Esophagus squamous epithelium (tissue), 5 donors: ENCODE results near the gene DENND4C. TPM values are rescaled to one million over a fixed set of nuclear protein-coding genes. Genes with fewer than 3 reads are reported as not detected.

ENCODE experiments used
- DNase-seq: peaks from one replicate; lab custom pipeline; 2025; lab: John Stamatoyannopoulos, UW
- H3K27ac ChIP-seq, 4 donors: fragments of 200-600 bp; sonication (generic); one replicate each; pipeline ENCODE4 v1.5.1; 2016 to 2019; ENCODE audit warnings: mild to moderate bottlenecking in 1 of 4
- H3K27me3 ChIP-seq, 4 donors: fragments of 200-600 bp; sonication (generic); 1 replicate in 3 of 4; 2 replicates in 1 of 4; pipeline versions ENCODE4 v1.5.1 to v1.6.0; 2017 to 2021; ENCODE audit warnings: antibody characterized with exemption in 1 of 4
- H3K36me3 ChIP-seq, 3 donors: fragments of 200-600 bp; sonication (generic); one replicate each; pipeline ENCODE4 v1.5.1; 2016 to 2019
- H3K4me1 ChIP-seq, 3 donors: fragments of 200-600 bp; sonication (generic); one replicate each; pipeline ENCODE4 v1.5.1; 2017 to 2019
- H3K4me3 ChIP-seq, 4 donors: fragments of 200-600 bp; sonication (generic); 1 replicate in 3 of 4; 2 replicates in 1 of 4; pipeline ENCODE4 v1.5.1; 2016 to 2019; ENCODE audit warnings: mild to moderate bottlenecking in 2 of 4, moderate library complexity in 1 of 4
- H3K9me3 ChIP-seq, 3 donors: fragments of 200-600 bp; sonication (generic); one replicate each; pipeline ENCODE4 v1.5.1; 2016 to 2019
- POLR2A ChIP-seq, 4 donors: fragments of 450-650 bp; IDR thresholded peaks; one replicate each; pipeline ENCODE4 v1.6.1; 2017; ENCODE audit warnings: antibody characterized with exemption in 4 of 4, mild to moderate bottlenecking in 4 of 4, moderate library complexity in 3 of 4
- WGBS, 2 donors: methylation state at CpG; one replicate each; pipeline ENCODE4 v1.1.5; 2018; 5-methylcytosine and 5-hydroxymethylcytosine counted together
- intact Hi-C: fragments of 100-400 bp; cut with DNase I; formaldehyde crosslinking; loops from one replicate; pipeline ENCODE4 v1.15.0; 2022
- total RNA-seq, 4 donors: library from RNA; depleted of rRNA; stranded (reverse); fragments of >200 nt; gene quantifications; one replicate each; pipeline ENCODE4 v1.1.0, GENCODE V29; 2016
- TF ChIP-seq, protein P1 (sequence below), 6 experiments: fragments of 450-650 bp in 4 of 6; fragments of 200-600 bp in 2 of 6; sonication (generic) in 2 of 6; IDR thresholded peaks; one replicate each; pipeline ENCODE4 v1.5.1; 2016 to 2019; ENCODE audit warnings: antibody characterized with exemption in 6 of 6, mild to moderate bottlenecking in 4 of 6, moderate library complexity in 4 of 6
- donor health status: DM: yes; HTN: yes; CAD: no.

The DENND4C gene
- total RNA-seq, 4 donors from 2014 or later = 32.7 to 65.8 (median 50.7) TPM

DNA sequence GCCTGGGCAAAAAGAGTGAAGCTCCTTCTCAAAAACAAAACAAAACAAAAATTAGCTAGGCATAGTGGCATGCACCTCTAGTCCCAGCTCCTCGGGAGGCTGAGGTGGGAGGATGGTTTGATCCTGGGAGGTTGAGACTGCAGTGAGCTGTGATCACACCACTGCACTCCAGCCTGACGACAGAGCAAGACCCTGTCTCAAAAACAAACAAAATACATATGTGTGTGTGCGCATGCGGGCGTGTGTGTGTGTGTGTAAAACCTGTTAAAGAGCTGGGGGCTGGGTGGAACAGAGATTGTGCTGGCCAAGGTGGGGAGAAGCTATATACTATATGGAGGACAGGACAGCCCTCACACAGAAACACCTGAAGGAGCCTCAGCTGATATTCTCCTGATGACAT lies 27.4 kb upstream of the DENND4C start:
- Histone ChIP-seq H3K36me3 (no peaks in the 10 kb centered on the region), H3K27me3 (no peaks in the 10 kb centered on the region), H3K9me3 (no peaks in the 10 kb centered on the region), H3K4me3 (no peak overlapping the region), H3K27ac (no peak overlapping the region), H3K4me1 (peaks cover 0 to 27% (median 3%) of the 10 kb centered on the region in 3 donors)
- no peak for DNase-seq
- intact Hi-C loops = no loop called here
- TF ChIP-seq, protein P1, sequence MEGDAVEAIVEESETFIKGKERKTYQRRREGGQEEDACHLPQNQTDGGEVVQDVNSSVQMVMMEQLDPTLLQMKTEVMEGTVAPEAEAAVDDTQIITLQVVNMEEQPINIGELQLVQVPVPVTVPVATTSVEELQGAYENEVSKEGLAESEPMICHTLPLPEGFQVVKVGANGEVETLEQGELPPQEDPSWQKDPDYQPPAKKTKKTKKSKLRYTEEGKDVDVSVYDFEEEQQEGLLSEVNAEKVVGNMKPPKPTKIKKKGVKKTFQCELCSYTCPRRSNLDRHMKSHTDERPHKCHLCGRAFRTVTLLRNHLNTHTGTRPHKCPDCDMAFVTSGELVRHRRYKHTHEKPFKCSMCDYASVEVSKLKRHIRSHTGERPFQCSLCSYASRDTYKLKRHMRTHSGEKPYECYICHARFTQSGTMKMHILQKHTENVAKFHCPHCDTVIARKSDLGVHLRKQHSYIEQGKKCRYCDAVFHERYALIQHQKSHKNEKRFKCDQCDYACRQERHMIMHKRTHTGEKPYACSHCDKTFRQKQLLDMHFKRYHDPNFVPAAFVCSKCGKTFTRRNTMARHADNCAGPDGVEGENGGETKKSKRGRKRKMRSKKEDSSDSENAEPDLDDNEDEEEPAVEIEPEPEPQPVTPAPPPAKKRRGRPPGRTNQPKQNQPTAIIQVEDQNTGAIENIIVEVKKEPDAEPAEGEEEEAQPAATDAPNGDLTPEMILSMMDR (IDR thresholded peaks at IDR 0.05) = no peak
- TF ChIP-seq POLR2A (IDR thresholded peaks at IDR 0.05) = no peak
- WGBS, 2 donors = 90 to 96% methylated on average over 5 of the region's 5 CpGs

DNA sequence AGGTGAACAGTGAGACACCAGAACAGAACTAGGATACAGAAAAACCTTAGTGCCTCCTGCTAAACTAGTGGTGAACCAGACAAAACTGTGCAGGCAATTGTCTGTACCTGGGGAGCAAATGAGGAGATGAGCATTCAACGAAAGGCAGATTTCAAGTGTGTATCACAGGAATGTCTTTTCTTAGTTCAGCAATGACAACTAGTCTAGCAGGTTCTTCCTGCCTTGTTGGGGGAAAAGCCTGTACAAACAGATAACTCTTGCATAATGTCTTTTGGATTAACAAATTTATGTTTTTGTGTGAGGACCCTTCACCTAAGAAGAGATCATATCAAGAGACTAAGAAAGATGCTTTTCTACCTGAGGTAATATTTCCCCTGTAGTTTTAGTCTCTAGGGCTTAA lies 21.8 kb upstream of the DENND4C start:
- Histone ChIP-seq H3K27me3 (no peaks in the 10 kb centered on the region), H3K36me3 (no peaks in the 10 kb centered on the region), H3K9me3 (no peaks in the 10 kb centered on the region), H3K4me3 (no peak overlapping the region), H3K27ac (peak overlapping the region in 3 of 4 donors; percentile 49 to 71 (median 54)), H3K4me1 (peaks cover 0 to 36% (median 14%) of the 10 kb centered on the region in 3 donors)
- DNase-seq = no peak
- intact Hi-C loops = no loop called here
- TF ChIP-seq POLR2A (IDR thresholded peaks at IDR 0.05) = no peak
- TF ChIP-seq, protein P1 (IDR thresholded peaks at IDR 0.05) = no peak
- 24 to 36% methylated on average over 1 of the region's 1 CpG for WGBS, 2 donors

DNA sequence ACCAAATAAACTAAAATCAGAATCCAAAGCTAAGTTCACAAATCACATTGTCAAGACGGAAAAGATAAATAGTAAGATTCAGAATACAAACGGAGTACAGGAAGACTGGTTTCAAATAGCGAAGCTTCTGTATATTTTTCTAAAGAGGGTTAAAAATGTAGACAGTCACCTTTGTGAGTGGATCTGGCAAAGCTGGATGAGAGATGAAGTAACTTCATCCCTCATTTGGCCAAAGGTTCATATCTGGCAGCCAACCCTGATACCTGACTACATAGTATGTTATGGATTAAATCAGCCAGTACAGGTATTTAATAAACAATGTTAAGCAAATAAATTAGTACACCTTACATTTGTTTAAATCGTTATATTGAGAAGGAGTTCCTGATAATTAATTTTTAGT lies 21.3 kb upstream of the DENND4C start:
- 25 to 28% methylated on average over 4 of the region's 4 CpGs for WGBS, 2 donors
- Histone ChIP-seq H3K36me3 (no peaks in the 10 kb centered on the region), H3K27ac (peak overlapping the region in 3 of 4 donors; percentile 49 to 71 (median 54)), H3K27me3 (no peaks in the 10 kb centered on the region), H3K4me3 (no peak overlapping the region), H3K4me1 (peaks cover 0 to 36% (median 14%) of the 10 kb centered on the region in 3 donors), H3K9me3 (no peaks in the 10 kb centered on the region)
- TF ChIP-seq, protein P1 (IDR thresholded peaks at IDR 0.05) = no peak
- TF ChIP-seq POLR2A (IDR thresholded peaks at IDR 0.05) = no peak
- intact Hi-C loops = no loop called here
- DNase-seq = no peak

DNA sequence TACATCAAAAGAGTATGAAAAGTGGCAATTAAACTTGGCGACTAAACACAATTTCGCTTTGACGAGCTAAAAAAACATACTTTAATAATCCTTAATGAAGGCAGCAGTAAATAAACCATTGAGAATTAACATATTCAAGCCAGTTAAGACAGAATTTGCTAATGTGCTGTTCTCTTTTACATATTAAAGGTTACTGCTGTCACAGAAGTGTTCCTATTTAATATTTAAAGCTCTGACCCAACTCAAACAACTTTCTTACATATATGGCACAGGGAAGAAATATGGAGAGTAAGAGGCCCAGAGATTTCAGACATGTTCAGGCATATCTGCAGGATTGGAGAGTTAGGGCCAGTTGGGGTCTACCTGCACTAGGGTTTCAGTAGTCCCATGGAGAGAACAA lies 16.7 kb upstream of the DENND4C start:
- 92 to 95% methylated on average over 3 of the region's 3 CpGs for WGBS, 2 donors
- Histone ChIP-seq H3K4me1 (peaks cover 0 to 13% (median 5%) of the 10 kb centered on the region in 3 donors), H3K27me3 (no peaks in the 10 kb centered on the region), H3K27ac (no peak overlapping the region), H3K36me3 (no peaks in the 10 kb centered on the region), H3K4me3 (no peak overlapping the region), H3K9me3 (no peaks in the 10 kb centered on the region)
- no peak for DNase-seq
- TF ChIP-seq POLR2A (IDR thresholded peaks at IDR 0.05) = no peak
- TF ChIP-seq, protein P1 (IDR thresholded peaks at IDR 0.05) = no peak
- intact Hi-C loops = no loop called here

DNA sequence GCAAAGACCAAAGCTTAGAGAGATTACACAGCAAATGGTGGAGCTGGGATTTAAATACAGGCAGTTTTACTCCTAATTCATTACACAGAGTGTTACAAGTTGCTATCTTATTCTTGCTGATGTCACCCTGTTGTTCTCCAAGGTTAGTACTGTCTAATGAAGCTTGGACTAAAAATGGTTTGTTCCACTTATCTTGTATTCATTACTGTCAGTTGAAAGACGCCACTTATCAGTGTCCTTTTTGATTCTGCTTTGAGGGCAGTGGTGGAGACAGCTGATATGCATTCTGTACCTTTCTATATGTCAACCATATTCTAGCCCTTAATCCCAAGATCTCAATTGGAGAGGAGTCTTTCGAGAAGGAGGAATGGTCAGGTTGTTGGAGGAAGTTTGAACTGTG lies 14.0 kb upstream of the DENND4C start:
- H3K4me1 ChIP-seq = no peaks in the 10 kb centered on the region
- DNase-seq = no peak
- intact Hi-C loops = no loop called here
- no peaks in the 10 kb centered on the region for H3K36me3 ChIP-seq
- no peak for TF ChIP-seq POLR2A (IDR thresholded peaks at IDR 0.05)
- TF ChIP-seq, protein P1 (IDR thresholded peaks at IDR 0.05) = no peak
- H3K9me3 ChIP-seq = no peaks in the 10 kb centered on the region
- no peaks in the 10 kb centered on the region for H3K27me3 ChIP-seq
- WGBS, 2 donors = 88 to 93% methylated on average over 2 of the region's 2 CpGs
- H3K4me3 ChIP-seq = no peak overlapping the region
- H3K27ac ChIP-seq = no peak overlapping the region
